Epithelial cell of esophagus (primary cell): ENCODE measurements around the gene TSC22D3.
"Not testable (repeated sequence)": the region's sequence is repeated elsewhere in the genome, so short reads cannot be mapped to it uniquely, and the experiment has no call there.

Experiments used
- DNase-seq: peaks from one replicate; pipeline ENCODE4 v3.0.0; 2010; ENCODE audit warnings: low read depth
- H3K4me3 ChIP-seq: 2 replicates; pipeline ENCODE4 v1.5.1; 2011; ENCODE audit warnings: mild to moderate bottlenecking, low read length, control low read depth
- TF ChIP-seq, protein P1 (sequence below): IDR thresholded peaks from 2 replicates; pipeline ENCODE4 v1.5.1; 2011; ENCODE audit warnings: low read depth, mild to moderate bottlenecking, low read length, control low read depth, inconsistent platforms; ENCODE audit not compliant: insufficient read depth; ENCODE audit errors: missing control alignments

TSC22D3 gene

DNA sequence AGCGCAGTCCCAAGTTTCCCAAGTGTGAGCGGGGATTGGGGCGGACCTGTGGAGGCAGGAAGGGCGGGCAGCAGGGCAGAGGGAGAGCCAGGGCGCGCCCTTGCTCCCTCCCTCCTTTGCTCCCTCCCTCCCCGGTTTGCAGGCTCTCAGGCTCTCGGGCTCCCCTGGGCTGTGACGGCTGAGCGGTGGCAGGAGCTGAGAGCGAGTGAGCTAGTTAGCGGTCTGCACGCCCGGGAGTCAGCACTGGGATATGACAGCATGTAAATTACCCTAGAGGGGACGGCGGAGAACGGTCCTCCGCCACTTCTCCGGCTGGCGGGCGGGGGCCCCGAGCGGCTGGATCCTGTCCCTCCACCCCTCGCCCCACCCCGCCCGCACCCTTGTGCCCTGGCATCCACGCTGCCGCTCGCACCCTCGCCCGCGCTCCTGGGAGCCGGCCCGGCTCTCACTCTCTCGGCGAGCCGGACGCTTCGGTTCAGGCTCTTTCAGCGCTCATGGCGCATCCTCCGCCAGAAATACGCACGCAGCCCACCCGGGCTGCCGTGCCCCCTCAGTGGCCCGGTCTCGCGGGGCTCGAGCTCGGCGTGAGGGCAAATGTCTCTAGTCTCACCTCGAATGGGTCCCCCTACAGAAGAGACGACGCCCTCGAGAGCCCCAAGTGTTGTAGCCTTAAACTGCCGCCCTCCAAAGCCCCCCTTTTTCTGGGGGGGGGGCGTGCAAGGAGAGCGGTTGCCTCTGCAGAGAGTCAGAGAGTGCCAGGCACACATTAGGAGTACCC is at the start of gene TSC22D3:
TSC22D3 (minus strand) TSS at position 54 of the 778 bp plus-strand sequence. CDS start 368 bp downstream, outside the sequence.
- H3K4me3 ChIP-seq = peak within 1 kb of the TSS; percentile 56
- TF ChIP-seq, protein P1, sequence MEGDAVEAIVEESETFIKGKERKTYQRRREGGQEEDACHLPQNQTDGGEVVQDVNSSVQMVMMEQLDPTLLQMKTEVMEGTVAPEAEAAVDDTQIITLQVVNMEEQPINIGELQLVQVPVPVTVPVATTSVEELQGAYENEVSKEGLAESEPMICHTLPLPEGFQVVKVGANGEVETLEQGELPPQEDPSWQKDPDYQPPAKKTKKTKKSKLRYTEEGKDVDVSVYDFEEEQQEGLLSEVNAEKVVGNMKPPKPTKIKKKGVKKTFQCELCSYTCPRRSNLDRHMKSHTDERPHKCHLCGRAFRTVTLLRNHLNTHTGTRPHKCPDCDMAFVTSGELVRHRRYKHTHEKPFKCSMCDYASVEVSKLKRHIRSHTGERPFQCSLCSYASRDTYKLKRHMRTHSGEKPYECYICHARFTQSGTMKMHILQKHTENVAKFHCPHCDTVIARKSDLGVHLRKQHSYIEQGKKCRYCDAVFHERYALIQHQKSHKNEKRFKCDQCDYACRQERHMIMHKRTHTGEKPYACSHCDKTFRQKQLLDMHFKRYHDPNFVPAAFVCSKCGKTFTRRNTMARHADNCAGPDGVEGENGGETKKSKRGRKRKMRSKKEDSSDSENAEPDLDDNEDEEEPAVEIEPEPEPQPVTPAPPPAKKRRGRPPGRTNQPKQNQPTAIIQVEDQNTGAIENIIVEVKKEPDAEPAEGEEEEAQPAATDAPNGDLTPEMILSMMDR = no peak
- peak; percentile 73 for DNase-seq

DNA sequence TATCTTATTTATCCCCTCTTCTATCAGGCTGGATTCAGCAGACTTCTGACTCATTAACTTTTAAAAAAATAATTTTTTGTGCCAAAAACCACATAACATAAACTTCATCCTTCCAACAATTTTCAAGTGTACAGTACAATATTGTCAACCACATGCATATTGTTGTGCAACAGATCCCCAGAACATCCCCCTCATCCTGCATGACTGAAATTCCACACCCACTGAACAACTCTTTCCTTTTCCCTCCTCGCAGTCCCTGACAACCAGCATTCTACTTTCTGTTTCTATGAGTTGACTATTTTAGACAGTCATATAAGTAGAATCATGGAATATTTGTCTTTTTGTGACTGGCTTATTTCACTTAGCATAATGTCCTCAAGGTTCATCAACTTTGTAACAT is 47.9 kb upstream of the TSC22D3 start:
- peak; percentile 14 for DNase-seq
- TF ChIP-seq, protein P1 = no peak
- no peak overlapping the region for H3K4me3 ChIP-seq

DNA sequence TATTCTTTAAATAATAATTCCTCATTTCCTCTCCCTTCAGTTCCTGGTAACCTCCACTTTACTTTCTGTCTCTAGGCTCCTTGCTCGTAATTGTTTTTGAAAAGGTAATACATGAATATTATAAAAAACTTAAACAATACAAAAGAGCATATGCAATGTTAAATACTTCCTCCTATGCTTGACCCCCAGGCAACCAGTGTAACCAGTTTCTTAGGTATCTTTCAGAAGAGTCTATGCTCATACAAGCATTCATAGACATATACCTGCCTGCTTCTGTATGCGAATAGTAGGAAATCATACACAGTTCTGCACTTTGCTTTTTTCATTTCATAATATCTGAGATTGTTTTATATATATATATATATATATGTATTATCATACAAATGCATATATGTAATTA is 47.5 kb upstream of the TSC22D3 start:
- peak; percentile 59 for DNase-seq
- TF ChIP-seq, protein P1 = no peak
- H3K4me3 ChIP-seq = no peak overlapping the region

DNA sequence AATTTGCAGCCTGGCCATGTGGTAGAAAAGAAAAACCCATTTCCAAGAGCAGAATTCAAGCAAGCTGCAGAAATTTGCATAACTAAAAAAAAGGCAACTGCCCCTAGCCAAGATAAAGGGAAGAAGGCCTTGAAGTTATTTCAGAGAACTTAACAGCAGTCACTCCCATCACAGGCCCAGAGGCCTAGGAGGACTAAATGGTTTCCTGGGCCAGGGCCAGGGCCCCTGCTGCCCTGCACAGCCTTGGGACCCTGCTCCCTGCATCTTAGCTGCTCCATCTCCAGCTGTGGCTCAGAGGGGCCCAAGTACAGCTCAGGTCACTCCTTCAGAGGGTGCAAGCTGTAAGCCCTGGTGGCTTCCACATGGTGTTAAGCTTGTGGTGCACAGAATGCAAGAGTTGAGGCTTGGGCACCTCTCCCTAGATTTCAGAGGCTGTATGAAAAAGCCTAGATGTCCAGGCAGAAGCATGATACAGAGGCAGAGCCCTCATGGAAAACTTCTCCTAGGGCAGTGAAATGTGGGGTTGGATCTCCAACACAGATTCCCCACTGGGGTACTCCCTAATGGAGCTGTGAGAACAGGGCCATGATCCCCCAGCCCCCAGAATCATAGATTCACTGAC is 43.4 kb upstream of the TSC22D3 start:
- TF ChIP-seq, protein P1 = no peak
- H3K4me3 ChIP-seq = no peak overlapping the region
- no peak for DNase-seq

DNA sequence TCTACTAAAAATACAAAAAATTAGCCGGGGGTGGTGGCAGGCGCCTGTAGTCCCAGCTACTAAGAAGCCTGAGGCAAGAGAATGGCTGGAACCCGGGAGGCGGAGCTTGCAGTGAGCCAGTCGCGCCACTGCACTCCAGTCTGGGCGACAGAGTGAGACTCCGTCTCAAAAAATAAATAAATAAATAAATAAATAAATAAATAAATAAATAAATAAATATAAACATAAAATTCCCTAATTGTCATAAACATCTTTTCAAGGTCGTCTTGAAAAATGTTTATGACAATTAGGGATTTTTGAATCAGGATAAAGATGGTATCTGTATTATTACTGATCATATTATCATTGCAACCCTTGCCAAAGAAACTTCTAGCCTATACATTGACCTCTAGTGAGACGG is 34.5 kb upstream of the TSC22D3 start:
- not testable (repeated sequence) for H3K4me3 ChIP-seq, DNase-seq

DNA sequence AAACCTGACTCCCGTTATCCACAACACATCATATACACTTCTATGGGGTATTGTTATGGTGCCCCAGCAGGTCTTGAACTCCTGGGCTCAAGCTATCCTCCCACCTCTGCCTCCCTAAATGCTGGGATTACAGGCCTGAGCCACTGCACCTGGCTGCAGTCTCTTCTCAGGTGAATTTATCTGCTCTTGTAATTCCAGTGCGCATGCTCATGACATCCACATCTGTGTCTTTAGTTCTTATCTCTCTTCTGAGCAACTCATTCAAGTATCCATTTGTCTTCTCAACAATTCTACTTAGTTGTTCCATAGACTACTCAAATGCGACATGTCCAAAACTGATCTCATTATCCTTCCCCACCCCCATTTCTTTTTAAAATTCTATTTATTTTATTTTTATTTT is 29.6 kb upstream of the TSC22D3 start:
- no peak for DNase-seq
- no peak overlapping the region for H3K4me3 ChIP-seq
- TF ChIP-seq, protein P1 = no peak

DNA sequence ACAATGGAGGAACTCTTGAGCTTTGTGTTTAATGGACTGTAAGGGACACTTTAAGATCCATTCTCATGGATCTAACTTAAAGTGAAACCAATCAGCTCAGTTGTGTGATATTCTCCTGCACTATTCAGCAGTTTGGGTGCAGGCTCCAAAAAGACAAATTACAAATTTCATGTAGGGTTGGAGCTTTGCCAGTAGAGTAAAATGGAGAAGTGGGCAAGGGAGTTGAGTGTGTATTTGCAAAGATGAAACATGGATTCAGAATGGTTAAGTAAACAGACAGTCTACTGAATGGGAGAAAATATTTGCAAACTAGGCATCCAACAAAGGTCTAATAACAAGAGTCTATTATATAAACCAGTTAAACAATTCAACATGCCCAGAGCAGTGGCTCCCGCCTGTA is 28.8 kb upstream of the TSC22D3 start:
- no peak for DNase-seq
- H3K4me3 ChIP-seq = no peak overlapping the region
- TF ChIP-seq, protein P1 = no peak
